ENCODE data around the gene CCND1. TPM values are rescaled to one million over a fixed set of nuclear protein-coding genes. Genes with fewer than 3 reads are reported as not detected.

Gene CCND1
- total RNA-seq, 1 donor from 2014 or later = 283 TPM

- intact Hi-C loops (cut with DNase I) = no loop called here
- H3K36me3 ChIP-seq = no peaks in the 10 kb centered on the region
- H3K4me1 ChIP-seq = peaks cover 36% of the 10 kb centered on the region
- H3K27me3 ChIP-seq = peaks cover 10% of the 10 kb centered on the region
- peak; percentile 86 for DNase-seq
- H3K4me3 ChIP-seq = peak overlapping the region; percentile 55
- H3K27ac ChIP-seq = peak overlapping the region; percentile 73
- H3K9me3 ChIP-seq = no peaks in the 10 kb centered on the region
- TF ChIP-seq CTCF (IDR thresholded peaks at IDR 0.05) = no peak
- ATAC-seq = peak; percentile 72
These were observed 4.3 kb upstream of the CCND1 start for GRCh38 chr11:69636512-69637197.

DNA sequence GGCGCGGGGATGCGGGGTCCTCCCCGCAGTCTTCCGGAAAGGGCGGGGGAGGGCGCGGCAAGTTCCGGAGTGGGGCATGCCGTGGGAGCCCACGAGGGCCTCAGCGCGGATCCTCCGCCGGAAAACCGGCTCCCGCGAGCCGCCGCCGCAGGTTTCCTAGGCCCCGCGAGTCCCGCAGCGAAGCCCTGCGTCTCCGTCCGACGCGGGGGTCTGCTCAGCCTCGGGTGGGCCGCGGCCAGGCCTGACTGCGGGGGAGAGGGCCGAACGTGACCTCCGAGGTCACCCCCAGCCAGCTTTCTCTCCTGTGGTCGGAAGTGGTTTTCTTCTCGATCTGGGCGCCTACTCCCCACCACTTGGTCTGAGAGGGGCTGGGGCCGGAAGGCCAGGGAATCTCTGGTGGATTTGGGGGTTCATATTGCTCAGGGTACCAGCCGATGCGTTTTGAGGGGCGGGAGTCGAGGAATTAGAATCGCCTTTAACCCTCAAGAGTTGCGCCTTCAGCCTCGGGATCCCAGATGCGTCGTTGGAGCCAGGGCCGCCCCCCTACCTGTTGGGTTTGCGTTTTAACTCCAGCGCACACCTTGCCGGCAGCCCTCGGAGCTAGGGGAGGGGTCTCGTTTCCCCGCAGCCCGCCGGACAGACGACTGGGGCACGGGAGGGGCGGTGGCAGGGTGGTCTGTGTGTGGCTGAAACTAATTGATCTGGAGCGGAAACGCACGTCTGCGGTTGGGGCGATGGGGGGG lies 3.6 kb upstream of the CCND1 start:
- no peak for TF ChIP-seq CTCF (IDR thresholded peaks at IDR 0.05)
- intact Hi-C loops (cut with DNase I) = no loop called here
- DNase-seq (peak; percentile 66), ATAC-seq (no peak)
- Histone ChIP-seq H3K4me1 (peaks cover 36% of the 10 kb centered on the region), H3K9me3 (no peaks in the 10 kb centered on the region), H3K27ac (peak overlapping the region; percentile 73), H3K27me3 (peaks cover 10% of the 10 kb centered on the region), H3K36me3 (no peaks in the 10 kb centered on the region), H3K4me3 (peak overlapping the region; percentile 55)

DNA sequence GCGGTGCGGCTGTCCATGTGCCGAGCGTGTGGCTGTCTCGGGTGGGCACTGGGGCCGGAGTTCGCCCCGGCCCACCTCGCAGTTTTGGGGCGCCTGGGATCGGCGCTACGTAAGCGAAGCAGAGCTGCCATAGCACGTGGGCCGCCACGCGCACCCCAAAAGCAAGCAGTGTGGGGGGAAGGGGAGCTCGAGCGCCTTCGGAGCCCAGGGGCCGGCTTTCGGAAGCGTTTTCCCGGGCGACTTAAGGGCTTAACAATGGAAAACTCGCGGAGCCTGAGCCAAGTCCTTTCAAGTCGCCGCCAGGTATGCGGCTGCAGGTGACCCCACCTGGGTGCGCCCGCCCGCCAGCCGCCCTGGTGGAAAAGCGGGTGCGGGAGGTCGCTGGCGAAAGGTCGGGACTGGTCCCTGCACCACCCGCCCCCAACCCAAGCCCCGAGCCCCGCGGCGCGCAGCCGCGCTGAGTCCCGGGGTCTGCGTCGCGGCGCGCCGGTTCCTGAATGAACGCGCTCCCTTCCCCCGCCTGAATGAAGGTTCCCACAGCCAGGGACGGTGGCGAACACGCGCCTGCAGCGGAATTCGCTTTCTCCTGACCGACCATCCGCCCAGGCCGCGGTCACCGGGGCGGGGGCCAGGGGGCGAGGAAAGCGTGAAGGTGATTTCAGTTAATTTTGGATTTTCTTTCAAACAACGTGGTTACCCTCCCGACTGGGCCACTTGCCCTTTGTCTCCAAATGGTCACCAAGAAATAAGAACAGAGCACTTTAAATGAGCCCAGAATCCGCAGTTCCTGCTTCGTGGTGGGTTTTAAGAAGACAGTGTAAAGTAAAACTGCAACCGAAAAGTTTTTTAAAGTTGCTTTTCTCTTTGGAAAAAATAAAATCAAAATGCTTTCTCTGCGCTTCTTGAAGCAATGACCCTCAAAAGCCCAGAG lies 2.8 kb upstream of the CCND1 start:
- peaks cover 10% of the 10 kb centered on the region for H3K27me3 ChIP-seq
- peak overlapping the region; percentile 73 for H3K27ac ChIP-seq
- intact Hi-C loops (cut with DNase I) = no loop called here
- ATAC-seq (peak; percentile 22), DNase-seq (peak; percentile 85)
- H3K4me3 ChIP-seq = peak overlapping the region; percentile 55
- H3K4me1 ChIP-seq = peaks cover 36% of the 10 kb centered on the region
- H3K9me3 ChIP-seq = no peaks in the 10 kb centered on the region
- no peak for TF ChIP-seq CTCF (IDR thresholded peaks at IDR 0.05)
- no peaks in the 10 kb centered on the region for H3K36me3 ChIP-seq

GRCh38 chr11:69638941-69639681 lies 1.8 kb upstream of the CCND1 start:
- peak overlapping the region; percentile 55 for H3K4me3 ChIP-seq
- DNase-seq (peak; percentile 96), ATAC-seq (peak; percentile 71)
- H3K4me1 ChIP-seq = peaks cover 44% of the 10 kb centered on the region
- H3K9me3 ChIP-seq = no peaks in the 10 kb centered on the region
- TF ChIP-seq CTCF (IDR thresholded peaks at IDR 0.05) = no peak
- H3K36me3 ChIP-seq = peaks cover 5% of the 10 kb centered on the region
- H3K27me3 ChIP-seq = peaks cover 10% of the 10 kb centered on the region
- intact Hi-C loops (cut with DNase I) = no loop called here
- peak overlapping the region; percentile 73 for H3K27ac ChIP-seq

DNA sequence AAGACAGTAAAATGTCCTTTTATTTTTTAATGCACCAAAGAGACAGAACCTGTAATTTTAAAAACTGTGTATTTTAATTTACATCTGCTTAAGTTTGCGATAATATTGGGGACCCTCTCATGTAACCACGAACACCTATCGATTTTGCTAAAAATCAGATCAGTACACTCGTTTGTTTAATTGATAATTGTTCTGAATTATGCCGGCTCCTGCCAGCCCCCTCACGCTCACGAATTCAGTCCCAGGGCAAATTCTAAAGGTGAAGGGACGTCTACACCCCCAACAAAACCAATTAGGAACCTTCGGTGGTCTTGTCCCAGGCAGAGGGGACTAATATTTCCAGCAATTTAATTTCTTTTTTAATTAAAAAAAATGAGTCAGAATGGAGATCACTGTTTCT lies 1.1 kb upstream of the CCND1 start:
- H3K4me1 ChIP-seq = peaks cover 51% of the 10 kb centered on the region
- TF ChIP-seq CTCF (IDR thresholded peaks at IDR 0.05) = no peak
- no peak overlapping the region for H3K27ac ChIP-seq
- no peaks in the 10 kb centered on the region for H3K9me3 ChIP-seq
- peak overlapping the region; percentile 75 for H3K4me3 ChIP-seq
- H3K36me3 ChIP-seq = peaks cover 8% of the 10 kb centered on the region
- intact Hi-C loops (cut with DNase I) = loop anchor here (5.0 kb wide), 1 partner anchor 343 kb away; no protein-coding TSS in a partner anchor
- no peak for ATAC-seq
- H3K27me3 ChIP-seq = peaks cover 10% of the 10 kb centered on the region
- DNase-seq = no peak

Measured in upper lobe of right lung (tissue), 1 donor.